Tibial nerve (tissue), 3 donors: Measurements from ENCODE around the gene THSD7B.

Source experiments
- CTCF ChIP-seq, 5 experiments: fragments of 200-600 bp in 3 of 5; fragments of 450-650 bp in 2 of 5; sonication (generic) in 3 of 5; IDR thresholded peaks; one replicate each; pipeline ENCODE4 v1.5.1; 2016 to 2019; ENCODE audit warnings: antibody characterized with exemption in 5 of 5, mild to moderate bottlenecking in 3 of 5, moderate library complexity in 2 of 5
- POLR2A ChIP-seq, 2 donors: fragments of 450-650 bp; IDR thresholded peaks; one replicate each; pipeline ENCODE4 v1.6.1; 2017; ENCODE audit warnings: antibody characterized with exemption in 2 of 2, mild to moderate bottlenecking in 2 of 2, moderate library complexity in 2 of 2

- no peak for TF ChIP-seq POLR2A (IDR thresholded peaks at IDR 0.05)
- TF ChIP-seq CTCF (IDR thresholded peaks at IDR 0.05), result no peak
These were observed 237.6 kb downstream of the THSD7B start for GRCh38 chr2:137002896-137003295.
